Mesendoderm (in vitro differentiated cells): Measurements from ENCODE around the gene SFT2D1.

Experiments
- DNase-seq: peaks from one replicate; pipeline ENCODE4 v3.0.0; 2013
- H2AK5ac ChIP-seq: 2 replicates; pipeline ENCODE4 v1.6.1; 2013; ENCODE audit warnings: low read length, inconsistent platforms
- H2BK120ac ChIP-seq: 2 replicates; pipeline ENCODE4 v1.6.1; 2013; ENCODE audit warnings: low read depth, mild to moderate bottlenecking, low read length, moderate library complexity, mixed read lengths
- H2BK15ac ChIP-seq: replicated peaks from 2 replicates; pipeline ENCODE4 v1.6.1; 2013; ENCODE audit warnings: low read depth, mild to moderate bottlenecking, moderate library complexity
- H2BK5ac ChIP-seq: 2 replicates; pipeline ENCODE4 v1.6.1; 2013; ENCODE audit warnings: low read length, inconsistent platforms
- H3K18ac ChIP-seq: 2 replicates; pipeline ENCODE4 v1.6.1; 2013; ENCODE audit warnings: mild to moderate bottlenecking, low read length, mixed read lengths
- H3K23ac ChIP-seq: one replicate; pipeline ENCODE4 v1.6.1; 2013; ENCODE audit warnings: low read length
- H3K27ac ChIP-seq: 2 replicates; pipeline ENCODE4 v1.5.1; 2013; ENCODE audit warnings: low read depth, mild to moderate bottlenecking, inconsistent platforms, low read length, moderate library complexity
- H3K27me3 ChIP-seq: 2 replicates; pipeline ENCODE4 v1.6.1; 2013; ENCODE audit warnings: low read length, control low read depth, mild to moderate bottlenecking, inconsistent platforms; ENCODE audit not compliant: insufficient read depth, poor library complexity
- H3K36me3 ChIP-seq: 2 replicates; pipeline ENCODE4 v1.6.1; 2013; ENCODE audit warnings: low read length, inconsistent platforms; ENCODE audit not compliant: control insufficient read depth, insufficient read depth
- H3K4ac ChIP-seq: one replicate; pipeline ENCODE4 v1.6.1; 2013; ENCODE audit warnings: low read depth, mild to moderate bottlenecking, low read length, moderate library complexity
- H3K4me1 ChIP-seq: 2 replicates; pipeline ENCODE4 v1.6.1; 2013; ENCODE audit warnings: low read depth, low read length, inconsistent platforms; ENCODE audit not compliant: control insufficient read depth
- H3K4me2 ChIP-seq: 2 replicates; pipeline ENCODE4 v1.6.1; 2013; ENCODE audit warnings: low read length
- H3K4me3 ChIP-seq: 2 replicates; pipeline ENCODE4 v1.5.1; 2013; ENCODE audit warnings: mild to moderate bottlenecking, low read length
- H3K56ac ChIP-seq: one replicate; pipeline ENCODE4 v1.6.1; 2013; ENCODE audit warnings: low read length
- H3K79me1 ChIP-seq: 2 replicates; pipeline ENCODE4 v1.6.1; 2013; ENCODE audit warnings: low read length, inconsistent platforms
- H3K79me2 ChIP-seq: 2 replicates; pipeline ENCODE4 v1.6.1; 2013; ENCODE audit warnings: mild to moderate bottlenecking, low read length; ENCODE audit not compliant: control insufficient read depth, insufficient read depth
- H3K9ac ChIP-seq: 2 replicates; pipeline ENCODE4 v1.6.1; 2013; ENCODE audit warnings: low read length, inconsistent platforms
- H4K5ac ChIP-seq: one replicate; pipeline ENCODE4 v1.6.1; 2013; ENCODE audit warnings: low read length
- H4K8ac ChIP-seq: one replicate; pipeline ENCODE4 v1.6.1; 2013; ENCODE audit warnings: low read depth, mild to moderate bottlenecking, control low read depth, low read length, moderate library complexity
- WGBS: extraction: QIAGEN DNeasy Blood & Tissue Kit; methylation state at CpG from one replicate; pipeline ENCODE4 v1.1.7; 2013; ENCODE audit warnings: low lambda C conversion rate, missing lambda C conversion rate; ENCODE audit not compliant: insufficient coverage; ENCODE audit errors: extremely low coverage; 5-methylcytosine and 5-hydroxymethylcytosine counted together

The SFT2D1 gene

DNA sequence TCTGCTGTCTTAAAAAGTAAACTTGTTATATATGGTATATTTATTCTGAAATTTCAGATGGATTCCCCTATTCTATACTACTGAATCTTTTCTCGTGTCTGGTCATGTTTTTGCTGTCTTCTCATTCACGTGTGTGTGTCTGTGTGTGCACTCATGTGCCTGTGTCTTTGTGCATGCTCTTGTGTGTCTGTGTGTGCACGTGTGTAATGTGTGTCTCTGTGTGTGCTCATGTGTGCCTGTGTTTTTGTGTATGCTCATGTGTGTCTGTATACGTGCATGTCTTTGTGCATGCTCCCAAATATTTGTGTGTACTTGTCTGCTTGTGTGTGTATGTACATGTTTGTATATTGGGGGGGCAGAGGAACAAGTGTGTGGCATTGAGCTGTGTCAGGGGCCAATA, 68.2 kb downstream of the SFT2D1 start:
- Histone ChIP-seq H2BK15ac (no peak overlapping the region), H3K4me3 (no peak overlapping the region), H3K27me3 (no peaks in the 10 kb centered on the region), H3K56ac (no peak overlapping the region), H3K18ac (no peak overlapping the region), H2BK120ac (no peak overlapping the region), H3K9ac (no peak overlapping the region), H3K4me2 (no peak overlapping the region), H2AK5ac (no peak overlapping the region), H3K23ac (no peak overlapping the region), H3K36me3 (no peaks in the 10 kb centered on the region), H3K4ac (no peak overlapping the region), H3K4me1 (no peaks in the 10 kb centered on the region), H3K79me2 (no peaks in the 10 kb centered on the region), H4K8ac (no peak overlapping the region), H4K5ac (no peak overlapping the region), H2BK5ac (no peak overlapping the region), H3K79me1 (no peaks in the 10 kb centered on the region), H3K27ac (no peak overlapping the region)
- WGBS, result no CpG with 5 or more reads among the region's 4 CpGs
- no peak for DNase-seq

DNA sequence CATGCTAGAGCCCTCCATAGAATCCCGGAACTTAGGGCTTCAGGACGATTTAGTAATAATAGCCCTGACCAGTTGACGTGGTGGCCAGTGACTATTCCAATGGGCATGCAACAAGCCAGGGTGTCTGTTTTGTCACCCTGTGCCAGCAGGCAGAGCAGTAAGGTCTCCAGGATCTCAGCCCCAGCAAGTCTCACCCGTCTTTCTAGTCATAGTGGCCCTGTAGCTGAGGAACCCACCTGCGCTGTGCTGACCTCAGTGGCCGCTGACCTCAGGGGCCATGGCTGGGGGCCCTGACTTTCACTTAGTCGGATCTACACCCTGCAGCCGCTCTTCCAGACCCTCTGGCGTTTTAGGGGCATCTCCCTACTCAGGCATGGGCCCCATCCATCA, 71.0 kb downstream of the SFT2D1 start:
- WGBS, result no CpG with 5 or more reads among the region's 9 CpGs
- H3K23ac ChIP-seq, result no peak overlapping the region
- no peak overlapping the region for H3K9ac ChIP-seq
- H3K4me2 ChIP-seq, result no peak overlapping the region
- no peak overlapping the region for H4K5ac ChIP-seq
- H3K79me1 ChIP-seq, result no peaks in the 10 kb centered on the region
- no peak overlapping the region for H3K4ac ChIP-seq
- H3K79me2 ChIP-seq, result no peaks in the 10 kb centered on the region
- no peak overlapping the region for H3K56ac ChIP-seq
- H2BK15ac ChIP-seq, result no peak overlapping the region
- H2AK5ac ChIP-seq, result no peak overlapping the region
- DNase-seq, result no peak
- H4K8ac ChIP-seq, result no peak overlapping the region
- H3K27ac ChIP-seq, result no peak overlapping the region
- H3K4me3 ChIP-seq, result no peak overlapping the region
- H3K18ac ChIP-seq, result no peak overlapping the region
- no peak overlapping the region for H2BK120ac ChIP-seq
- H3K4me1 ChIP-seq, result peaks cover 4% of the 10 kb centered on the region
- no peak overlapping the region for H2BK5ac ChIP-seq
- H3K27me3 ChIP-seq, result no peaks in the 10 kb centered on the region
- H3K36me3 ChIP-seq, result no peaks in the 10 kb centered on the region

DNA sequence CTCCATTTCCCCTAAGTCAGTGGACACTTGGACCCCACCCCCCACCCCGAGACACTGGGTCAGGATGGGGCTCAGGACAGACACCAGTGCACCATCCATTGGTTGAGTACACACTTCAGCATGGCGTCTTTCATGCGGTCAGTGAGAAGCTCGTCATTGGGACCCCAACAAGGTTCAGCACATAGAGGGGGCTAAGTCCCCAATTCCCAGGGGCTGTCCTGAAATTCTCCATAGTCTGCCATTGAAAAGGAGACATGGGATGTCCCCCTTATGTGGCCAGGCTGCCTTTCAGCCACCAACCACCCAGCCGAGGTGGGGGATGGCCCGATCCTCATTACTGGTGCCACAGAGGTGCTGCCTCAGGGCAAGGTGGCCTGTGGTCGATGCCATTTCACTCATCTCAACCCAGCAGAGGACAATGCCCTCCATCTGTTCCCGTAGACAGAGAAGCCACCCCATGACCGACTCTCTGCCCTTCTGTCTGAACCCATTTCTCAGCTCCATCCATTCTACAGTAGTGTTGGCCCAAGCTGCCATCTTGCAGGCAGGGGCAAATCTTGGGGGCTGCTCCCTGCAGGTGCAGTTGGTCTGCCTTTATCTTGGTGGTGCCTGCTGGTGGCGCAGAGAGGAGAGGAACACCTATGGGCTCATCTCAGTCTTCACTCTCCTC, 71.5 kb downstream of the SFT2D1 start:
- no peak overlapping the region for H3K18ac ChIP-seq
- peaks cover 4% of the 10 kb centered on the region for H3K4me1 ChIP-seq
- H2AK5ac ChIP-seq, result no peak overlapping the region
- no peaks in the 10 kb centered on the region for H3K79me1 ChIP-seq
- H3K36me3 ChIP-seq, result no peaks in the 10 kb centered on the region
- H3K27me3 ChIP-seq, result no peaks in the 10 kb centered on the region
- no peak overlapping the region for H3K9ac ChIP-seq
- H2BK5ac ChIP-seq, result no peak overlapping the region
- no peak overlapping the region for H3K4me3 ChIP-seq
- no peak overlapping the region for H3K23ac ChIP-seq
- H4K8ac ChIP-seq, result no peak overlapping the region
- H3K79me2 ChIP-seq, result no peaks in the 10 kb centered on the region
- DNase-seq, result no peak
- no peak overlapping the region for H3K4me2 ChIP-seq
- H3K4ac ChIP-seq, result no peak overlapping the region
- no peak overlapping the region for H3K56ac ChIP-seq
- no peak overlapping the region for H2BK120ac ChIP-seq
- no CpG with 5 or more reads among the region's 10 CpGs for WGBS
- H4K5ac ChIP-seq, result no peak overlapping the region
- no peak overlapping the region for H3K27ac ChIP-seq
- no peak overlapping the region for H2BK15ac ChIP-seq
